ENCODE measurements around the gene PGD.

PGD gene

GRCh38 chr1:10398734-10399443 lies at the start of gene PGD:
PGD (plus strand) TSS chr1:10399064; CDS start chr1:10399118, 54 bp downstream.
- DNase-seq, result peak; percentile 99

GRCh38 chr1:10353282-10353681 lies 45.6 kb upstream of the PGD start:
- peak; percentile 69 for DNase-seq

GRCh38 chr1:10353693-10354092 lies 45.2 kb upstream of the PGD start:
- no peak for DNase-seq

DNA sequence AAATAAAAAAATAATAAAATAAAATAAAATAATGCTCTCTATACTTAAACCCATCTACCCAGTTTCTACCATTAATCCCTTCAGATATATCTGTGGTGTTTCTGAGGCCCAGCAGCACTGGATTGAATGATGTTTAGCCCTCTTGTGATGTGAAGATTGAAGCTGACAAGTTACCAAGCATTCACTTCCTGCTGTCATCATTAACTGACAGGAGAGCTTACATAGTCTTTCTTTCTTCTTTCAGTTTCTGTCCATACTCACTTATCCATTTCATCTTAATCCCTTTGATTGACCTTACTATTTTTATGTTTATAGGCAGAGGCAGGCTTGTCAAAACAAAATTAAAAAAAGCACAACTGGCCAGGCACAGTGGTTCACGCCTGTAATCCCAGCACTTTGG lies 38.8 kb upstream of the PGD start:
- no peak for DNase-seq

- DNase-seq, result no peak
These were observed 37.3 kb upstream of the PGD start for GRCh38 chr1:10361515-10361914.

- no peak for DNase-seq
These were observed 30.7 kb upstream of the PGD start for GRCh38 chr1:10368194-10368593.

DNA sequence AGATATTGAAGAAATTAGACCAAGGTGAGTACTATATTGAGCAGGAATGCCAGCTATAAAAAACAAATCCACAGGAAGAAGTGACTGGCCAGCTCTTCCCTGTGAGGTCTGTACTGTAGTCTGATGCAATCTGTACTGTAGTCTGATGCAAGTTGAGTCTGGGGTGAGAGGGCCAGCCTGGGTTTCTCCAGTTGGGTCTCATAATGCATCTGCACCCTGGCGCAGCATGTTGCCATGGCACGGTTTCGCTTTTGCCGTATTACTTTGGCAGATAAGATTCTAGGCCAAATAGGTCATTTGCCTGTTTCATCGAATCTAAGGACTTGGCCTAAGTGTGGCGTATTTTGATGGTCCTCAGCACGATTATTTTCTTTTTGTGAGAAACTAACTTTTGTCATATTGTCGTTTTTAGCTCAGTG lies 24.4 kb upstream of the PGD start:
- DNase-seq, result no peak

GRCh38 chr1:10377365-10378029 lies 21.4 kb upstream of the PGD start:
- peak; percentile 73 for DNase-seq

DNA sequence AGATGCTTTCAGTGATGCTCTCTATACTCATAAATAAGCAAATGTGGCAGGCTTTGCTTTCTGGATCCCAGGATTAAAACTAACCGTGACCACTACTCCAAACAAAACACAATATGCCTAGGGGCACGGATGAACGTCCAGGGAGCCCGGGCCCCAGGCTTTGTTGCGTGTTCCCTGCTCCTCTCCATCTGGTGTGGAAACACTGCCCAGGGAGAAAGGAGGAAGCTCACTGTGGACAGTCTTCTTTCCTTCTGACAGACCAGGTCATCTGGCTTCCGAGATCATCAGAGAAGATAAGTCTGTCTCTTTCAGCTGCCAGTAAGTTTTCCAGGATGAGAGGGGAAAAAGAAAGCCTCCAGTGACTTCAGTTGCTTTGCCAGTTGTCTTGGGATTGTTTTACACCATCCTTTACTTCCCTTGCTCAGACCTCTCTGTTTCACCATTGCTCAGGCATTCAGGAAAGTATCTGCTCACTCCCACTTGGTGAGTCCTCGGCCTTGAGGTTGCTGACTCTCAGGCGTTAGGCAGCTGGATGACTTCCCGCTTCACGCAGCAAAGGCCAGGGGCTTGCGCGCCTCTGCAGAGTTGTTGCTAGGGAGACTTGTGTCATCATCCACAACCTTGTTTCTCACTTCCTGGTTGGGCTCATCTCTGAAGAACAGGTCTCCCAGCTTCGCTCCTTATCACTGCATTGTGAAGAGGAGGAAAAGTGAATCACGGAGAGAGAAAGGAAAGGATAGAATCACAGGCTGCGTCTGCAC lies 20.6 kb upstream of the PGD start:
- DNase-seq, result peak; percentile 68

DNA sequence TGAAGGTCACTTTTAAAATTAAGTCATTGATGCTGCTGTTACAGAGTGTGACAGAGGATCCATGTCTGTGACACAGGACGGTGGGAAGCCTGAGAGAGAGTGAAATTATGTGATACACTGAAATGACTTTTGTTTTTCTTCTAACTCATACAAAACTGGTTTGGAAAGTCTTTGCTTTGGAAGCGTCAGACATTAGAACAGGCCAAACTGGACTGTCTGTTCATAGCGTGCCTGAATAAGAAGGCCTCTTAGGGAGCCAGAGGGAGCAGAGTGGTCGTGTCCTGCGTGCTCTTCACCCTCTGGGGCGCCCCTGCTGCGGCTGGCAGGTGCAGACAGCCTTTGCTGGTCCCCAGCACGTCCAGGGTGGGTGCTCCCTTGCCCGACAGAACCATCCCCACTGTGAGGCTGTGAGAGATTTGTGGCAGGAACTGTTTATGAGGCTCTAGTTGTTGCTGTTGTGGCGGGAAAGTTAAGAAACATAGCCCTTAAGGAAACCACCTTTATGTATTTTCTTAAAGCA lies 19.7 kb upstream of the PGD start:
- no peak for DNase-seq

GRCh38 chr1:10379676-10380075 lies 19.2 kb upstream of the PGD start:
- no peak for DNase-seq

GRCh38 chr1:10380594-10381275 lies 18.1 kb upstream of the PGD start:
- DNase-seq, result no peak

DNA sequence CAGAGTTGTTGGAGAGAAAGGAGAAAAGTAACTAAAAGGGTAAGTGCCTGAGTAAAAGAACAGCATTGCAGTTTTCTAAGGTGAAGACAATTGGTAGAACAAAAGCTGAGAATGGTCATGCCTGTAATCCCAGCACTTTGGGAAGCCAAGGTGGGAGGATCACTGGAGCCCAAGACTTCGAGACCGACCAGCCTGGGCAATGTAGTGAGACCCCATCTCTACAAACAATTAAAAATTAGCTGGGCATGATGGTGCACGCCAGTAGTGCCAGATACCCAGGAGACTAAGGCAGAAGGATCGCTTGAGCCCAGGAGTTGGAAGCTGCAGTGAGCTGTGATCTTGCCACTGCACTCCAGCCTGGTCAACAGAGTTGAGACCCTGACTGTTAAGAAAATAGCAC lies 15.2 kb upstream of the PGD start:
- DNase-seq, result no peak

DNA sequence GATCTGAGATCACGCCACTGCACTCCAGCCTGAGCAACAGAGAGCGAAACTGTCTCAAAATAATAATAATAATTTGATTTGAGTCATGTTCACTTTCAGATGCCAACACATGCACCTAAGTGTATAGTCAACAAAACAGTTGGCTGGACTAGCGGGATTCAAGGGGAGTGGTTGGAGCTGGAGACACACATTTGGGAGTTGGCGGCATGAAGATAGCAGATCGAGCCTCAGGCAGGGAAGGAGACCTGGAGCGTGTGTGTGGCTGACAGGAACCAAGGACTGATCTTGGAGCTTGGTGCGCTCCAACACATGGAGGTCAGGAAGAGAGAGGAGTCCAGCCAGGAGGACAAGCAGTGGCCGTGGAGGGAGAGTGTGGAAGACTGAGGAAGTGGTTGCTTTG lies 14.6 kb upstream of the PGD start:
- DNase-seq, result no peak

DNA sequence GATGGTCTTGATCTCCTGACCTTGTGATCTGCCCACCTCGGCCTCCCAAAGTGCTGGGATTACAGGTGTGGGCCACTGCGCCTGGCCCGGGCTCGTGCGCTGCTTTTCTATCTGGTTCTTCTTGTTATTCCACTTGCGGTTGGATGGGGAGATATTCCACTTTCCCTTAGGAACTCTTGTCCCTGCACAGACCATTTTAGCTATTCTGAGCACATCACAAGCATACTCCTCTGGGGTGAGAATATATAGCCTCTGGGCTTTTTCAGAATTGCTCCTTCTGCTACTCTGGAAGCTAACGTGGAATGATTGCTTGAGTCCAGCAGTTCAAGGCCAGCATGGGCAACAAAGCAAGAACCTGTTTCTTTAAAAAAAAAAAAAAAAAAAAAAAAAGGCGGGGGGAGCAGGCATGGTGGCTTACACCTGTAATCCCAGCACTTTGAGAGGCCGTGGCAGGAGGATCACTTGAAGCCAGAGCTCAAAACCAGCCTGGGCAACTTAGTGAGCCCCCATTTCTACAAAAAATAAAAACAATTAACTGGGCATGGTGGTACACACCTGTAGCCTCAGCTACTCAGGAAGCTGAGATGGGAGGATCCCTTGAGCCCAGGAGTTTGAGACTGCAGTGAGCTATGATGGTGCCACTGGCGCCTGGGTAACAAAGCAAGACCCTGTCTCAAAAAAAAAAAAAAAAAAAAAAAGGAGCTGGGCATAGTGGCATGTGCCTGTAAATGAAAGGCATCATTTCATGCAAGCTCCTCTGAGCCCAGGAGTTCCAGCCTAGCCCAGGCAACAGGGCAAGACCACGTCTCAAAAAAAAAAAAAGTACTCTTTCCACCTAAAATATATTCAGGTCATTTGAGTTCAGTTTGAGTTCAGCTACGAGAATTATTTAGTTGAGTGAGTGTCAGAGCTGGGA lies 11.8 kb upstream of the PGD start:
- no peak for DNase-seq

- DNase-seq, result no peak
These were observed 11.0 kb upstream of the PGD start for GRCh38 chr1:10387677-10388386.

DNA sequence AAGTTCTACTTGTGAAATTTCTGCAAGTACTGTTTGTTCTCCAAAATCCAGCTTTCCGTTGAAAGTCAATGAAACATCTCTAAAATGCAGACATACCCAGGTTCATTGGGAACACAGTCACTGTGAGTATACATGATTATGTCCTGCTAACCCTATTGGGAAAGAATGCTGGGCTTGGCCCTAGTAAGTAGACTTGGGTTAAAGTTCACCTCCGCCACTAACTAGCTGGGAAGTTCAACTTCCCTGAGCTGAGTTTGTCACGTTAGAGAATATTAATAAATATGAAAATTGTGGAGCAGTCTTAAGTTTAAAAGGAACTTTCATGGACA lies 10.5 kb upstream of the PGD start:
- no peak for DNase-seq

- DNase-seq, result no peak
These were observed 9.4 kb upstream of the PGD start for GRCh38 chr1:10389271-10389973.

DNA sequence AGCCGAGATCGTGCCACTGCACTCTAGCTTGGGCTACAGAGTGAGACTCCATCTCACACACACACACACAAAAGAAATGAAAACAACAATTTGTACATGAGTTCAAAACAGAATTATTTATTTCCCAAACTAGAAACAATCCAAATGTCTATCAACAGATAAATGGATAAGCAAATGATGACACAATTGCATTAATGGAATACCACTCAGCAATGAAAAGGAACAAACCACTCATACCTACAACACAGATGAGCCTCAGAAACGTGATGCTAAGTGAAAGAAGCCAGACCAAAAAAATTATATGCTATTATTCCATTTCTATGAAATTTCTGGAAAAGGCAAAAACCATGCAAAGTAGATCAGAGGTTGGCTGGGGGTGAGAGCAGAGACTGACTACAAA lies 2.0 kb upstream of the PGD start:
- no peak for DNase-seq

DNA sequence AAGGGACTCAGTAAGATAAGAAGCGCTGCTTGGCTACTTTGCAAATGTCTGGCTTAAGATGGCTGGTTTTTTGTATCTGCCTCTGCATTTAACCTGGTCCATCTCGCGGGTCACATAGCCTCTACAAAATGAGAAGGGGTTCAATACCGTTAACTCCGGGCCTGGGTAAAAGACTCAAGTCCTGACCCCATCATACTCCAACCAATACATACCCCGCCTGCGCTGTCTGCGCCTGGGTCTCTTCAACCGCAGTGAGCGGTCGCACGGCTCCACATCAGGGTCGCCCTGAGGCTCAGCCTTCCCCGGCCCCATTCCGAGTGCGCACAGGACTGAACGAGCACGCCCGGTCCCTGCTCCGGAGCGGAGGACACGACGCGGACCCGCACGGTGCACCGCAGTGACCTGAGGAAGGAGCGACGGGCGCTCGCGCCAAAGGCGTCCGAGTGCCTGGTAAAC lies 558 bp upstream of the PGD start:
- DNase-seq, result no peak

DNA sequence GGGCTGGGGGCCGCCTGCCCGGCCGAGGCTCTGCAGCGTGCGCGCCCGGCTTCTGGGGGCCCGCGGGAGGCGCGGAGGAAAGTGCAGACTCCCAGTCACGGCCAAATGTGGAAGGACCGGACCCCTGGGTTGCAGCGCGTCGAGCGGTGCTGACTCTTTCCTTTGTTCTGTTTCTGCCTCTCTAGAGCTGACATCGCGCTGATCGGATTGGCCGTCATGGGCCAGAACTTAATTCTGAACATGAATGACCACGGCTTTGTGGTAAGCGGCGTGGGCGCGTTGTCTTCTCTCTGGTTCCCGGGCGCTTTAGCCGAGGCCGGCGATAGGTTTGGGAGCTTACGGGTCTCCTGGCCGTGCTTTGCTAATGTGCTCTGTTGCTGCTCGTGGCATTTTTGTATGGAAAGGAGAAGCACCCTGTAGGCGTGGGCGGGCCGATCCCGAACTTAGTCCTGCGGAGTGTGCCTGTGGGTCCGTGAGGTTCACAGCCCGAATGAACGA lies 629 bp downstream of the PGD start:
- DNase-seq, result no peak

All from islet precursor cell (in vitro differentiated cells).